Esophagus muscularis mucosa (tissue), 4 donors: Measurements from ENCODE around the gene HDAC1.

ENCODE experiments used
- EP300 ChIP-seq: sonication (generic); formaldehyde crosslinking; IDR thresholded peaks from one replicate; pipeline ENCODE4 v1.6.1; 2017; ENCODE audit warnings: antibody characterized with exemption
- POLR2A ChIP-seq: fragments of 450-650 bp; IDR thresholded peaks from one replicate; pipeline ENCODE4 v1.6.1; 2017; ENCODE audit warnings: antibody characterized with exemption, moderate library complexity, mild to moderate bottlenecking, low read depth
- POLR2AphosphoS5 ChIP-seq, 2 donors: sonication (generic); formaldehyde crosslinking; IDR thresholded peaks; one replicate each; pipeline ENCODE4 v1.6.1; 2017; ENCODE audit warnings: antibody characterized with exemption in 2 of 2
- TF ChIP-seq, protein P1 (sequence below), 3 experiments: fragments of 200-600 bp in 2 of 3; fragments of 450-650 bp in 1 of 3; sonication (generic) in 2 of 3; IDR thresholded peaks; one replicate each; pipeline ENCODE4 v1.5.1; 2017 to 2019; ENCODE audit warnings: antibody characterized with exemption in 3 of 3, mild to moderate bottlenecking in 2 of 3, moderate library complexity in 1 of 3

DNA sequence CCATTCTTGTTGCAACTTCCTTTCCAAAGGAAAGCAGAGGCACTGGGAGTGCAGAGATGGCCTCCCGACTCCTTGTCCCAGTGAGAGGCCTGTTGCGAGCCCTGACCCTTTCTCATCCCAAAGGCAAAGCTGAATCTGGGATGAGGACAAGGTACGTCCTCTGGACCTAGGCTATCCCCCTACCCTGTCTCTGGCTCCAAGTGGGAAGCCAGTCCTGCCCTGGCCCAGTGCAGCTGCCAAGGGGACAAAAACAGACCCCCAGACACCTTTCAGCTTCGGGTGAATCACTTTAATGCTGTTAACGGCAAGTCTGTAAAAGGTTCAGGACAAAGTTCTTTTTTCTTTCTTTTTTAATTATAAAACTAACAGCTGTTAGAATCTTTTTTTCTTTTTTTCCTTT, 73.0 kb downstream of the HDAC1 start:
- TF ChIP-seq, protein P1, sequence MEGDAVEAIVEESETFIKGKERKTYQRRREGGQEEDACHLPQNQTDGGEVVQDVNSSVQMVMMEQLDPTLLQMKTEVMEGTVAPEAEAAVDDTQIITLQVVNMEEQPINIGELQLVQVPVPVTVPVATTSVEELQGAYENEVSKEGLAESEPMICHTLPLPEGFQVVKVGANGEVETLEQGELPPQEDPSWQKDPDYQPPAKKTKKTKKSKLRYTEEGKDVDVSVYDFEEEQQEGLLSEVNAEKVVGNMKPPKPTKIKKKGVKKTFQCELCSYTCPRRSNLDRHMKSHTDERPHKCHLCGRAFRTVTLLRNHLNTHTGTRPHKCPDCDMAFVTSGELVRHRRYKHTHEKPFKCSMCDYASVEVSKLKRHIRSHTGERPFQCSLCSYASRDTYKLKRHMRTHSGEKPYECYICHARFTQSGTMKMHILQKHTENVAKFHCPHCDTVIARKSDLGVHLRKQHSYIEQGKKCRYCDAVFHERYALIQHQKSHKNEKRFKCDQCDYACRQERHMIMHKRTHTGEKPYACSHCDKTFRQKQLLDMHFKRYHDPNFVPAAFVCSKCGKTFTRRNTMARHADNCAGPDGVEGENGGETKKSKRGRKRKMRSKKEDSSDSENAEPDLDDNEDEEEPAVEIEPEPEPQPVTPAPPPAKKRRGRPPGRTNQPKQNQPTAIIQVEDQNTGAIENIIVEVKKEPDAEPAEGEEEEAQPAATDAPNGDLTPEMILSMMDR (IDR thresholded peaks at IDR 0.05) = no peak
- no peak for TF ChIP-seq EP300
- TF ChIP-seq POLR2A = no peak
- TF ChIP-seq POLR2AphosphoS5 (IDR thresholded peaks at IDR 0.05) = no peak
